ENCODE results near the gene B3GNT7. TPM values are rescaled to one million over a fixed set of nuclear protein-coding genes. Genes with fewer than 3 reads are reported as not detected.

B3GNT7 gene
- polyA plus RNA-seq, 1 donor from 2014 or later = 0.67 TPM

GRCh38 chr2:231391981-231392380 lies 3.5 kb upstream of the B3GNT7 start:
- H3K9me3 ChIP-seq (ENCODE audit: low read length) = no peaks in the 10 kb centered on the region
- no peak overlapping the region for H3K4me3 ChIP-seq (ENCODE audit: low read length)
- no peaks in the 10 kb centered on the region for H3K9me2 ChIP-seq (ENCODE audit: insufficient read depth, low read length)
- no peaks in the 10 kb centered on the region for H3K36me3 ChIP-seq (ENCODE audit: insufficient read depth, low read length)
- H3K4me2 ChIP-seq (ENCODE audit: low read length) = no peak overlapping the region
- H3F3A ChIP-seq (ENCODE audit: insufficient read depth, low read length, poor library complexity, severe bottlenecking) = no peaks in the 10 kb centered on the region
- no peak overlapping the region for H2AFZ ChIP-seq (ENCODE audit: low read depth, low read length)
- no peak overlapping the region for H3K9ac ChIP-seq (ENCODE audit: low read length)
- H3K27ac ChIP-seq (ENCODE audit: low read length) = no peak overlapping the region
- TF ChIP-seq REST (IDR thresholded peaks at IDR 0.05; ENCODE audit: borderline replicate concordance) (no peak), EP300 (conservative IDR thresholded peaks at IDR 0.05; ENCODE audit: poor library complexity, severe bottlenecking) (no peak), TAF1 (IDR thresholded peaks at IDR 0.05; ENCODE audit: low read depth) (no peak), SMC3 (conservative IDR thresholded peaks at IDR 0.05; ENCODE audit: poor library complexity) (no peak), MXI1 (conservative IDR thresholded peaks at IDR 0.05; ENCODE audit: poor library complexity, severe bottlenecking) (no peak), RAD21 (conservative IDR thresholded peaks at IDR 0.05) (no peak), POLR2AphosphoS5 (IDR thresholded peaks at IDR 0.05) (no peak), CTCF (IDR thresholded peaks at IDR 0.05; ENCODE audit: poor library complexity, severe bottlenecking) (no peak), EZH2 (IDR thresholded peaks at IDR 0.05; ENCODE audit: borderline replicate concordance, insufficient read depth, low read length, poor library complexity, severe bottlenecking) (no peak)
- H3K27me3 ChIP-seq (ENCODE audit: insufficient read depth, low read depth, low read length) = peaks cover 26% of the 10 kb centered on the region
- H3K79me2 ChIP-seq (replicated peaks; ENCODE audit: insufficient read depth, low read length) = no peaks in the 10 kb centered on the region
- H4K20me1 ChIP-seq (ENCODE audit: insufficient read depth) = no peaks in the 10 kb centered on the region

GRCh38 chr2:231392431-231393148 lies 2.9 kb upstream of the B3GNT7 start:
- H3K9ac ChIP-seq (ENCODE audit: low read length) = no peak overlapping the region
- no peak overlapping the region for H3K27ac ChIP-seq (ENCODE audit: low read length)
- no peaks in the 10 kb centered on the region for H4K20me1 ChIP-seq (ENCODE audit: insufficient read depth)
- no peak overlapping the region for H3K4me3 ChIP-seq (ENCODE audit: low read length)
- no peaks in the 10 kb centered on the region for H3K9me3 ChIP-seq (ENCODE audit: low read length)
- peaks cover 30% of the 10 kb centered on the region for H3K27me3 ChIP-seq (ENCODE audit: insufficient read depth, low read depth, low read length)
- no peaks in the 10 kb centered on the region for H3K79me2 ChIP-seq (replicated peaks; ENCODE audit: insufficient read depth, low read length)
- no peaks in the 10 kb centered on the region for H3K9me2 ChIP-seq (ENCODE audit: insufficient read depth, low read length)
- H3F3A ChIP-seq (ENCODE audit: insufficient read depth, low read length, poor library complexity, severe bottlenecking) = no peaks in the 10 kb centered on the region
- H3K4me2 ChIP-seq (ENCODE audit: low read length) = no peak overlapping the region
- no peaks in the 10 kb centered on the region for H3K36me3 ChIP-seq (ENCODE audit: insufficient read depth, low read length)
- no peak for TF ChIP-seq POLR2AphosphoS5 (IDR thresholded peaks at IDR 0.05)
- no peak for TF ChIP-seq MXI1 (conservative IDR thresholded peaks at IDR 0.05; ENCODE audit: poor library complexity, severe bottlenecking)
- TF ChIP-seq CTCF (IDR thresholded peaks at IDR 0.05; ENCODE audit: poor library complexity, severe bottlenecking) = no peak
- TF ChIP-seq TAF1 (IDR thresholded peaks at IDR 0.05; ENCODE audit: low read depth) = no peak
- no peak for TF ChIP-seq EP300 (conservative IDR thresholded peaks at IDR 0.05; ENCODE audit: poor library complexity, severe bottlenecking)
- no peak for TF ChIP-seq EZH2 (IDR thresholded peaks at IDR 0.05; ENCODE audit: borderline replicate concordance, insufficient read depth, low read length, poor library complexity, severe bottlenecking)
- no peak for TF ChIP-seq SMC3 (conservative IDR thresholded peaks at IDR 0.05; ENCODE audit: poor library complexity)
- no peak for TF ChIP-seq RAD21 (conservative IDR thresholded peaks at IDR 0.05)
- no peak overlapping the region for H2AFZ ChIP-seq (ENCODE audit: low read depth, low read length)
